HG03575 (cell line): ENCODE data around the gene COQ3.
A peak's percentile ranks its signal among the peaks of the same experiment; 100 is the strongest.

Experiments
- ATAC-seq: cut with Tn5 transposase; IDR thresholded peaks from one replicate; pipeline ENCODE4 v1.9.1; 2021; ENCODE audit not compliant: unreplicated experiment, insufficient number of reproducible peaks, low FRiP score; ENCODE audit errors: extremely low read depth

Gene COQ3

DNA sequence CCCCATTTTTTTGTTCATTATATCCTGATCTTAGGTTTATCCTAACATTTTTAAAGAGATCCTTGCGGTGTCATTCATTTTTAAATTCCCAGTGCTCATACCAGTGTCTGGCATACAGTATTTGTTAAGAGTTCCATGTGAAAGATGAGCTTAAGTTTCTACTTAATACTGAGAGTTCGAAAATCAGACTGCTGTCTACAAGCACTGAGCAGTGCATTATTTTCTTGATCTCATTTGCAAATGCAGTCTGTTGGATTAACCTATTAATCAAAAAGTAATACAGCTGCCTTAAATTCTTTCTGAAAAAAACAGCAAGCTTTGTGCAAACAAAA, 663 bp downstream of the COQ3 start:
- peak; percentile 6 for ATAC-seq

DNA sequence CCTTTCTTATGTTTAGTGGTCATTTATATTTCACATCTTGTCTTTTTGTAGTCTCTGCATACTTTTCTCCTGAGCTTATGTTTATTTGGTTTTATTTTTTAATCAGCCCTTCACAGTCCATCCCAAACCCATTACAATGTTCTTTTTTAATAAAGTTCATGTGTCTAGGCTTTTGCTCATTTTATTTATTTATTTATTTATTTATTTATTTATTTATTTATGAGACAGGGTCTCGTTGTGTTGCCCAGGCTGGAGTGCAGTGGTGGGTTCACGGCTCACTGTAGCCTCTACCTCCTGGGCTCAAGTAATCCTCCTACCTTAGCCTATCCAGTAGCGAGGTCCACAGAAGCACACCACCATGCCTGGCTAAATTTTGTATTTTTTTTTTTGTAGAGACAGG, 3.1 kb downstream of the COQ3 start:
- no peak for ATAC-seq

DNA sequence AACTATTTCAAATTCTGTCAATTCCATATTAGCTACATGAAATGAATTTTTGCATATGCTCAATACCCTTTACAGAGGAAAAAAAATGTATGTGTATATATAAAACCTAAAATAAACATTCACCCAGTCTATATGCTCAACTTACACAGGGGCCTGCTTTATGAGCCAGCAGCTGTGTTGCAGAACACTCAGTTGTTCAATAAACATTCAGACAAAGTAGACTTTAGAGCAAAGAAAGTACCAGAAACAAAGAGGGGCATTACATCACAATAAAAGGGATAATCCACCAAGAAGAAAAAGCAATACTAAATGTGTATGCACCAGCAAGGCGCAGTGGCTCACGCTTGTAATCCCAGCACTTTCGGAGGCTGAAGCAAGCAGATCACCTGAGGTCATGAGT, 9.5 kb downstream of the COQ3 start:
- ATAC-seq = no peak

DNA sequence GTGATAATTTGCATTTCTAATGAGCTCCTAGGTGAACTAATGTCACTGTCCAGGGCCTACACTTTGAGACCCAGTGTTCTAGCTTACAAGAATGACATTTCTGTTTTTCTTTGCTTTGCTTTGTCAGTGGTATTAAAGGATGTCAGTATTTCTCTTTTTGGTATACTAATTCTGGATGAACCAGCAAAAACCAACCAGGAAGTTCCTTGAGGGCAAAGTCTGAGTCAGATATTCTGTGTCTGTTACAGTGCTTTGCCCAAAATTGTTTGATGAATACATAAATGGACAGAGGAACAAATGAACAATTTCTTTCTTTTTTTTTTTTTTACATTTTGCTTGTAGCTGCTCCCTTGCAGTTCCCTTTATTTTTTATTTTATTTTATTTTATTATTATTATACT, 15.4 kb downstream of the COQ3 start:
- ATAC-seq = no peak

DNA sequence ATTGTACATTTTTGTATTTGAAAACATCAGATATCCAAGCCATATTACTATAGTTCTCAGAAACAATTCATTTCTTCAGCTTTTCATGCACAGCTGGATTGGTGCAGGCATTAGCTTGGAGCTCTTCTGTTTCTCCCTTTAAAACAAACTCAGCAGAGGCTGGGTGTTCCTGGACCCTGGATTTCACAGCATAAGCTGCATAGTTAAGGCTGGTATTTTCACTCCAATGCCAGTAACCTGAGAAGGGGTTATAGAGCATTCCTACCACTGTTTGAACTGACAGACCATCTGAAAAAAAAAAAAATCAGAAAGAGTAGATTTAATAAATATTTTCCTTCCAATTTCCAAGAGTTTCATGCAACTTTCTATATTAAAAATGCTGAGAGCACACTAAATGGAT, 24.5 kb downstream of the COQ3 start:
- ATAC-seq = no peak

DNA sequence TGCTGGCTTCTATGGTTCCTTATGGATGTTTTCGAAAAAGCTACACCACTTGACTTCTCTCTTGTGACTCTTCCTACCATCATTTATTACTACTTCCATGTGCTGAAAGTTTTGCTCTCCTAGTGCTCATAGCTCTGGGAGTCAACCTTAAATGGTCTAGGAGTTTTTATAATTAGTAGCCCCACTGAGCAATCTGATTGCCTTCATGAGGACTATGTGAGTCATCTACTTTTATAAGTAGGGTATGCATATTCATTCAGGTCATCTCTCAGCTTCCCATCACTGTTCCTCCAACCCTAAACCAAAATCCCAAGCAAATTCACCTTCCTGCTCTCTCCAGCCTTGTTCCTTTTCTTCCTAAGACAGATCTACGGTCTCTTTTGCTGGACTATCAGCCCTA, 27.1 kb downstream of the COQ3 start:
- no peak for ATAC-seq

DNA sequence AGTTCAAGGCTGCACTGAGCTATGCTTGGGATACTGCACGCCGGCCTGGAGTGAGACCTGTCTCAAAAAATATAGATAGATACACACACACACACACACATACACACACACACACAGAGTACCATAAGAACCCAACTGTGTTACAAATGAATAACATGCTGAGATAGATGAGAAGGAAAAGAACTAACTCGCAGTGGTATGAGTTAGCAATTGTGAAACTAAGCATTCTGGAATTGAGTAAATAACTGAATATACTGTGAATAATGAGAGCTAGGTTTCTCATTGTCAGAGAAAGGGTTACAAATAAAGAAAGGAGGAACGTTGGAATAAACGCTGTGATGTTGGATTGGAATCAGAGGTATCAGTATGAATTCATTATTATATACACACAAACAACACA, 30.0 kb downstream of the COQ3 start:
- peak; percentile 94 for ATAC-seq

DNA sequence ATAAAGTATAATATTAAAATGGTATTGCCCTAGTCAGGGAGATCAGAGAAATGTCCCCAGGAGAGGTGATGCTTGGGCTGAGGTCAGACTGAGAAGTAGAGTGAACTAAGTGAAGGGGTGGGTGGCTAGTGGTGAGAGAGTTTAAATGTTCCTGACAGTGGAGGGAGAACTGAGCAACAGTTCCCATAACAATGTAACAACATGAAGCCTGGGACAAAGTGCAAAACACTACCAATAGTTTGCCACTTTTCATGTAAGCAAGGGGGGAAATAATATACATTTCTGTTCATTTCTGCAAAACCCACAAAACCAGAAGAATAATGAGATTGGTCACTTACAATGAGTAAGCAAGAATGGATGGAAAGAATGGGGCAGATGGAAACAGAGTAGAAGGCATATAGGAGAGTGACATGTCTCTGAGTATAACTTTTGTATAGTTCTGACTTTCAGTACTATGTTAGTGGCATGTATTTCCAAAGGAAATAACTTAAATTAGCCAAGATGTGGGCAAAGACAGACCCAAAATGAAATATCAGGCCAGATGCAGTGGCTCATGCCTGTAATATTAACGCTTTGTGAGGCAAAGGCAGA, 31.2 kb downstream of the COQ3 start:
- no peak for ATAC-seq

DNA sequence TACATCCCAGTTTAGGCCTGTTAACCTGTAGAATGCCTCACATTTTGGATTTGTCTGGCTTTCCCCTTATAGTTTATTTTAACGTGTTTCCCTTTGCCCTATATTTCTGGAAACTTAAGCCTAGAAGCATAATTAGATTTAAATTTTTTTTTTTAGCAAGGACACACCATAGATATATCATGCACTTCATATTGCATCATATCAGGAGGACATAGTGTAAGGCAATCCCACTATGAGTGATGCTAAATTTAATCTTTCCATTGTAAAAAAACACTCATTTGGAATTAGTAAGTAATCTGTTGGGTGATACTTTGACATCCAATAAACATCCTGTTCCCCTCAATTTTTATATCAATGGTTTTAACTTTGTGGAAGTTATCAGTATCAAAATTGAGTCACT, 34.2 kb downstream of the COQ3 start:
- no peak for ATAC-seq

DNA sequence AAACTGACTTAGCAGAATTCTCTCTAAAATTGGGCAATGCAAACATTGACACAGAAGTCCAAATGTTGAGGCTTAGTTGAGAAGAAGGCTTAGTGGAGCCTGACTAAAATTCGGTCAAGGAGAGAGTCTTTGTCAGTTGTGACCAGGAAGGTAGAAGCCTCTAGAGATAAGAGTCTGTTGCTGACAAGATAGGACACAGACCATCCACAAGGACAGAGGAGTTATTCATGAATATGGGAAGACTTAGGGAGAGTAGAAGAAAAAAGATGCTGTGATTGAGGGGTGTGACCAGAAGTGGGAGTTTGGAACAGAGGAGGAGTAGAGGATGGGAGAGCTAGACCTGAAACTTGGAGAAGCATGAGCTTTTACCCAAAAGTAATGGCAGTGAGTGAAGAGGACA, 37.4 kb downstream of the COQ3 start:
- ATAC-seq = no peak

DNA sequence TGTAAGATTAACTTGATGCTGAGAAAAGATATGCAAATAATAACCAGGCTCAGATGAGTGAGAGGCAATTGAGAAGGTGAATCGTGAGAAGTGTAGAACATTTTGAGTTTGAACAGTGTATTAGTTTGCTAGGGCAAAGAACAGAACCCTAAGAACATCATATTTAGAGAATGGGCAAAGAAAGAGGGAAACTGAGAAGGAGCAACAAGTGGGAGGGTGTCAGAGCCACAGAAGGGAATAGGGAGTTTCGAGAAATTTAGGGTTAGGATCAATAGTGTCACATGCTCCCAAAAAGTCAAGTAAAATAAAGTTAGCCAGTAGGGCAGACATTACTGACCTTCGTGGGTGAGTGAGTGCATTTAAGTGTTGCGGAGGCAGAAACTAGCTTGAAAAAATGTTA, 39.0 kb downstream of the COQ3 start:
- no peak for ATAC-seq

DNA sequence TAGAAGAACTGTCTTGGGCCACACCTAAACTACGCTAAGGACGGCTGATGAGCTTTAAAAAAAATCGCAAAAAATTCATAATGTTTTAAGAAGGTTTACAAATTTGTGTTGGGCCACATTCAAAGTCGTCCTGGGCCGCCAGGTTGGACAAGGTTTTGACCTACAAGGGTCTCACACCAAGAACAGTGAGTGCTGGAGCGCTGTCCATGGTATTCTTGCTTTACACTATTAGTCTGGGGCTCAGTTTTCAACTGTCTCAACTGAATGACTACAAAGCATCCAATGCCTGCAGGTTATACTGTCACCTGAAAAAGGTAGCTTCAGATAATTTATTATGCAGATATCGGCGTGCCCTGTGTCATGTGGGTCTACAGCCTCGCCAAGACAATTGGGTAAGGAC, 40.9 kb downstream of the COQ3 start:
- ATAC-seq = no peak

DNA sequence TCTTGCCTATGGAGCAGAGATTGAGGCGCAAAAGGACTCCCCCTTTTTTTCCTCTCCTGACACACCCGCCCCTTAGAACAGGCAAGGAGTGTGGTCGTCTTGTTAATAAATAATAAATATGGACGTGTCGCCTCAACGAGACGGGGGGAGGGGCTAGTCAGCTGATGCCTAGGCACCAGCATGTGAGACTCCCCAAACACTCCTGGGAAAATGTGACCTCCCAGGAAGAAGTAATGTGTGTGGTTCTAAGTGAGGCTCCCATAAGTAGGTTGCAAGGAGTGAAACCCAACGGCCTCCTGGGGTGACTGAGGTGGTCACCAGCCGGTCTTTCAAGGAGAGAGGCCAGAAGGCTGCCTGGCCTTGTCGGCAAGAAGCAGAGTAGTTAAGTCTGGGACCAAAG, 43.4 kb downstream of the COQ3 start:
- ATAC-seq = no peak

DNA sequence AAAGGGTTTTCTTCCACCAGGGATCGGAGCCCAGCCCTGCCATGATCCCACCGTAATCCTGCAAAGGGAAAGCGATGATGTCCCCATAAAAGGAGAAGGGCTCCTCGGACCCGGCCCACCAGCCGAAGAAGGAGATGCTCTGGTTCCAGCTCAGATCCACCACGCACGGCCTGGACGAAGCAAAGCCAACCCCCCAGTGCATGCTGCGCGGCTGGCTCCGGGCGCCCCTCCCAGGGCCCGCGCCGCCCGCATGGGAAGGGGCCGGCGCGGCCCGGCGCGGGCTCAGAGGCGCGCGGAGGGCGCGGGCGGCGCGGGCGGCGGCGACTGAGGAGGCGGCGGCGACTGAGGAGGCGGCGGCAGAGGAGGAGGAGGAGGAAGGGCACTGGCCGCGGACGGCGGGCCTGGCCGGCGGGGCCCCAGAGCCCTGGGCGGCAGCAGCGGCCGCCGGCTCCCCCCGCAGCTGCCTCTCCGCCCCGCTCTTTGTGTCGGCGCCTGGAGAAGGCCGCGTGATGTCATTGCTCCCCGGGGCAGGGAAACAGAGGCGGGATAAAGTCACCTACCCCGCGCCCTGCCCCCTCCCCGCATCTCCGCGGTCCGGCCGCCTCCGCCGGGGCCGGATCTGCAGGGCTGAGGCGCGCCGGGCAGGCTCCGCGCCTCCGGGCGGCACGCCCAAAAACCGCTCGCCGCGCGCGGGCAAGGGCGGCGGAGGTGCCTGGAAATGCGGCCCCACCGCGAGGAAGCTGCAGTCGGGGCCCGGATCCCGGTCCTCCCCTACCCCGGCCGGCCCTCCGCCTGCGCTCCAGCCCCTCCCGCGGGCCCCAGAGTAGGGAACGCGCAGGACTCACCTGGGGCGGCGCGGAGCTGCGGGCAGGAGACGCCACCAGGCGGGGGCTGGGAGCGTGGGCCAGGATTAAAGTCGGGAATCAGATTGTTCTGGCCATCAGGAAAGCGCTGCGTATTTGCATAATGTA, 44.5 kb downstream of the COQ3 start, which contains the start of gene FAXC:
Gene FAXC (minus strand): TSS at position 504 of the 971 bp plus-strand sequence. CDS start 302 bp downstream, at position 202.
- ATAC-seq = no peak

DNA sequence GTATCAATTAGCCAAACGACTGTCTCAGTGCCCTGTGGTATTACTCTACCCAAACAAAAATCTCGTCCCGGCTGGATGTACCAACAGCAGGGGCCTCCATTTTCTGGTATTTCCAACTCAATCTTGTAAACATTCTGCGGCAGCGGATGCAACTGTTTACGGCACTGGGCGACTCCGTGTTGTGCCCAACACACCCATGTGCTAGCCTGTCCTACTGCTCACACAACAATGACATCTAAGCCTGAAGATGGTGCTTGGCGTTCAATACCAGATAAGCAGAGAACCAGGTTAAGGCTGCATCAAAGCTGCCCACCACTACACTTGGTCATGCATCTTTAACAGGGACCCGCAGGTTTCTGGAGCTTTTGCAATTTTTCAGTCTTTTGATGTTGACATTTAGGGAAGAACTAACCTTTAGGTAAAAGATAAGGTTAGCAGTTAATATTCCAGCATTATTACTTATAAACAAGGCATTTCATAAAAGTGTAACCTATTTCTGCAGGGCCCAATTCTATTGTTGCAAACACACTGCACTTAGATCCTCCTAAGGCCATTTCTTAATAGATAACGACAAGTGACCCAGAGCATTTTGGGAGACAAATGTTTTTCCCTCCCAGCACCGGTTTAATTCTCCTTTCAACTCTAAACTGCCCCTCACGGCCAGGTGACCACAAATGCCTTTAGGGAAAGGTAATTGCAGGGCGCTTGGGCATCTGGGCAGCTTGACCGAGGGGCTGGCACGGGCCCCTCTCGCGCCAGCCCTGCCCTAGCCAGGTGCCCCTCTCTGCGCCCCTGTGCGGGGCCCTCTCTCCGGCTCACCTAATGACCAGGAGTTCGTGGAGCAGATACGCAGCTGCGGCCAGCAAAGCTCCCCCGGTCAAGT, 45.5 kb downstream of the COQ3 start:
- no peak for ATAC-seq

DNA sequence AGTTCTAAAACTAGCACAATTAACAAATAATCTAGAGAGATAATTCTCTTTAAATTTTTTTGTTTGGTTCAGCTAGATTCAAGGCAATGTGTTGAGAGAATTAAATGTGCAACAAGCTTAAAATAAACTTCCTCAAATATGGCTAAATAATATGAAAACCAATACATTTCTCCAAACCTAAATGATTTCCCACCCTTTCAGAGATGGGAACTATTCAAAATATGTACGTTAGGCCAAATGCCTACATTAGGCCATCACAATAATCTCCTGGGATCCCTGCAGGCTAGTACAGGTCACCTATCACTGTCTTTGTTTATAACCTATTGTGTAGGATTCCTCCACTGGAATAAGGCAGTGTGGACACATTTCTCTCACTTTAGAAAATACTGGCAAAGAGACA, 46.2 kb downstream of the COQ3 start:
- ATAC-seq = no peak

DNA sequence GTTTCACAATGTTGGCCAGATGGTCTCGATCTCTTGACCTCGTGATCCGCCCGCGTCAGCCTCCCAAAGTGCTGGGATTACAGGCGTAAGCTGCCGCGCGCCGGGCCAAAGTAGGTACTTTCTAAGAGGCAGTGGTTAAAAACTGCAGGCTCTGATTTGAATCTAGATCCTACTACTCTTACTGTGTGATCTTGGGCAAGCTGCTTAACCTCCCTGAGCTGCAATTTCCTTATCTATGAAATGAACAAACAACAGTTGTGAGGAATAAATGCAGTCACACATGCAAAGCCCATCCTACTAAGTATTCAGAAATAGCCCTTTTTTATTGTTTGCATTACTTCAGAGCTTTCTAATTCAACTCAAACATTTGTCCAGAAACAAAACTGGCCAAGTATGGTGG, 47.4 kb downstream of the COQ3 start:
- no peak for ATAC-seq

DNA sequence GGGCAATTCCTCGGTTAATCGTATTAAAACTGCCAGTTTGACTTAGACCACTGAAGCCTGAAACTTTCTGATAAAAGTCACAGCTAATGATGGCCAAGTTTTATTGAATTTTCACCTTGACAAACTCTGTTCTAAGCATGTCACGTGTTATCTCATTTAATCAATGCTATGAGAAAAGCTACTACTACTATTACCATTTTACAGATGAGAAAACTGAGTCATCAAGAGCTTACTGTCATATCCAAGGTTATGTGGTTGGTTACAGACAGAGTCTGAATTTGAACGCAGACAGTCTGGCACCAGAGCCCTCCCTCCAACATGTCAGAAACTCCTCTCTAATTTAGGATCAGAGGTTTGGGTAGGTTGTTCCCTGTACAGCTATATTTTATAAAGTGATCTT, 48.8 kb downstream of the COQ3 start:
- ATAC-seq = no peak

DNA sequence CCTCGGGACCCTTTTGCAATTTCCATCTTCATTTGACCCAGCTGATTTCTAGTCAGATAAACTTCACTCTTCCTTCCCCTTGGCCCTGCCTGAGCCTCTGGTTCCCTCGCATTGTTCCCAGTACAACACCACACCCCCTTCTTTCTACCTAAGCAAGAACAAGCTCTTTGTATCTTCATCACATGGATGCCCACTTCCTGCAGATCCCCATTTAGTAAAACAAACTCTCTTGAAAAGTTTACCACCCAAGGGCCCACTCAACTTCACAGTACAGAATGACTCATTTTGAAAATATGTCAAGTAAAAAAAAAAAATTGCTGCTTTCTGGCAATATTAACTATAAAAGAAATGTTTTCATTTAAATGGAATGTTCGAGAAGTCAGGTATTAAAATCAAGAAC, 49.7 kb downstream of the COQ3 start:
- no peak for ATAC-seq
